ENCODE measurements around the gene DCUN1D1.

DCUN1D1 gene

GRCh38 chr3:182914341-182914740, 66.0 kb downstream of the DCUN1D1 start:
- Histone ChIP-seq H3K9ac (no peak overlapping the region), H2AFZ (ENCODE audit: low read depth) (no peak overlapping the region), H3K79me2 (ENCODE audit: insufficient read depth, low read depth) (no peaks in the 10 kb centered on the region), H3K27me3 (ENCODE audit: insufficient read depth, low read depth) (no peaks in the 10 kb centered on the region), H3K36me3 (ENCODE audit: insufficient read depth) (no peaks in the 10 kb centered on the region), H3K27ac (peak overlapping the region; percentile 53), H4K20me1 (ENCODE audit: insufficient read depth) (no peaks in the 10 kb centered on the region), H3K4me1 (ENCODE audit: low read depth, poor library complexity, severe bottlenecking) (peaks cover 33% of the 10 kb centered on the region), H3K4me3 (IDR thresholded peaks at IDR 0.05; ENCODE audit: insufficient read depth, low read depth, low read length) (peak overlapping the region; percentile 38), H3K4me2 (peak overlapping the region; percentile 86)
- TF ChIP-seq CTCF (conservative IDR thresholded peaks at IDR 0.05; ENCODE audit: low read depth, low read length) = no peak

GRCh38 chr3:182913889-182914288, 66.4 kb downstream of the DCUN1D1 start:
- peak overlapping the region; percentile 86 for H3K4me2 ChIP-seq

GRCh38 chr3:182912474-182912873, 67.9 kb downstream of the DCUN1D1 start:
- no peak overlapping the region for H3K4me3 ChIP-seq (IDR thresholded peaks at IDR 0.05; ENCODE audit: insufficient read depth, low read depth, low read length)
- no peaks in the 10 kb centered on the region for H3K36me3 ChIP-seq (ENCODE audit: insufficient read depth)
- peaks cover 40% of the 10 kb centered on the region for H3K4me1 ChIP-seq (ENCODE audit: low read depth, poor library complexity, severe bottlenecking)
- H3K4me2 ChIP-seq = no peak overlapping the region
- no peak overlapping the region for H3K27ac ChIP-seq
- no peaks in the 10 kb centered on the region for H3K79me2 ChIP-seq (ENCODE audit: insufficient read depth, low read depth)
- H3K9ac ChIP-seq = no peak overlapping the region
- TF ChIP-seq CTCF (conservative IDR thresholded peaks at IDR 0.05; ENCODE audit: low read depth, low read length) = no peak
- no peak overlapping the region for H2AFZ ChIP-seq (ENCODE audit: low read depth)
- no peaks in the 10 kb centered on the region for H4K20me1 ChIP-seq (ENCODE audit: insufficient read depth)
- H3K27me3 ChIP-seq (ENCODE audit: insufficient read depth, low read depth) = no peaks in the 10 kb centered on the region

More at GRCh38 chr3:182913889-182914288, 66.4 kb downstream of the DCUN1D1 start:
- H3K36me3 ChIP-seq (ENCODE audit: insufficient read depth) = no peaks in the 10 kb centered on the region
- H3K9ac ChIP-seq = no peak overlapping the region
- H2AFZ ChIP-seq (ENCODE audit: low read depth) = peak overlapping the region; percentile 15; the same call in 1 of the 2 replicates
- H3K79me2 ChIP-seq (ENCODE audit: insufficient read depth, low read depth) = no peaks in the 10 kb centered on the region
- no peak for TF ChIP-seq CTCF (conservative IDR thresholded peaks at IDR 0.05; ENCODE audit: low read depth, low read length)
- H3K27me3 ChIP-seq (ENCODE audit: insufficient read depth, low read depth) = no peaks in the 10 kb centered on the region
- H3K4me1 ChIP-seq (ENCODE audit: low read depth, poor library complexity, severe bottlenecking) = peaks cover 38% of the 10 kb centered on the region
- H3K4me3 ChIP-seq (IDR thresholded peaks at IDR 0.05; ENCODE audit: insufficient read depth, low read depth, low read length) = peak overlapping the region; percentile 38
- H3K27ac ChIP-seq = peak overlapping the region; percentile 53
- no peaks in the 10 kb centered on the region for H4K20me1 ChIP-seq (ENCODE audit: insufficient read depth)

GRCh38 chr3:182911782-182912111, 68.6 kb downstream of the DCUN1D1 start:
- no peak for TF ChIP-seq CTCF (conservative IDR thresholded peaks at IDR 0.05; ENCODE audit: low read depth, low read length)
- H3K9ac ChIP-seq = no peak overlapping the region
- H3K79me2 ChIP-seq (ENCODE audit: insufficient read depth, low read depth) = no peaks in the 10 kb centered on the region
- H3K27ac ChIP-seq = no peak overlapping the region
- H3K4me2 ChIP-seq = no peak overlapping the region
- no peak overlapping the region for H3K4me3 ChIP-seq (IDR thresholded peaks at IDR 0.05; ENCODE audit: insufficient read depth, low read depth, low read length)
- no peaks in the 10 kb centered on the region for H3K27me3 ChIP-seq (ENCODE audit: insufficient read depth, low read depth)
- H4K20me1 ChIP-seq (ENCODE audit: insufficient read depth) = no peaks in the 10 kb centered on the region
- H3K4me1 ChIP-seq (ENCODE audit: low read depth, poor library complexity, severe bottlenecking) = peaks cover 40% of the 10 kb centered on the region
- H3K36me3 ChIP-seq (ENCODE audit: insufficient read depth) = no peaks in the 10 kb centered on the region
- no peak overlapping the region for H2AFZ ChIP-seq (ENCODE audit: low read depth)

Data from KMS-11 (cell line).